ENCODE data around the gene GNPAT.

DNA sequence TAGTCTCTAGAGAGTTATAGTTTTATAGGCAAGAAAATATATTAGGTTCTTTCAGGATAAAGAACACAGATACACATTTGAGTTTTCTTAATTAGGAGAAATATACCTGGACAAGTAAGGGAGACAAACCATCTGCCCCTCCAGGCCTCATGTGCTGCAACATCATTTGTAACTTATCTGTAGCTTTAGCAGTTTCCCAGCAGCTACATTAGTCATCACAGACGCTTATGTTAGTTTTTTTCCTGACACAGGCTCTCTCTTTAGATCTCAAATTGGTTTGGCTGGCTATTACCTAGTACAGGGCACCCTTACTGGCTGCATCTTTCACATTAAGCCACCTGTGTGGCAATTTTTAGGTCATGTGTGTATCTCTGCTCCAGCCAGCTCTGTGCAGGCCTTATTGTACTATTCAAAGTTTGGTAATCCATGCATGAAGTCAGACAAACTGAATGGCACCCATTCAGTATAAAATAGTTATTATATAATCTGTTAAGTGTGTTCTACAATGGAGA lies 25.9 kb downstream of the GNPAT start:
- TF ChIP-seq POLR2A (IDR thresholded peaks at IDR 0.05; ENCODE audit: low read depth, low read length) (no peak), POU2F2 (IDR thresholded peaks at IDR 0.05; ENCODE audit: low read depth, low read length) (no peak), POLR2AphosphoS5 (IDR thresholded peaks at IDR 0.05; ENCODE audit: low read depth, low read length) (no peak), SPI1 (IDR thresholded peaks at IDR 0.05; ENCODE audit: low read depth, low read length) (no peak), PAX5 (IDR thresholded peaks at IDR 0.05; ENCODE audit: insufficient read depth, low read length, severe bottlenecking) (no peak), TAF1 (IDR thresholded peaks at IDR 0.05; ENCODE audit: low read depth, low read length) (no peak)

All from GM12891 (cell line).